SU-DHL-6 (cell line): ENCODE measurements around the gene ZNF581.

ENCODE experiments used
- EZH2phosphoT487 ChIP-seq: fragments of 200-600 bp; sonication (generic), shearing (Covaris generic); conservative IDR thresholded peaks from 2 replicates; pipeline ENCODE4 v1.6.1; 2018; ENCODE audit warnings: mild to moderate bottlenecking, antibody characterized with exemption, low read length, moderate library complexity, mixed read lengths
- TF ChIP-seq, protein P1 (sequence below): fragments of 200-600 bp; sonication (generic); IDR thresholded peaks from one replicate; pipeline ENCODE4 v1.5.1; 2017; ENCODE audit warnings: antibody characterized with exemption, mild to moderate bottlenecking, low read length, moderate library complexity; ENCODE audit not compliant: insufficient read depth, poor library complexity, severe bottlenecking

DNA sequence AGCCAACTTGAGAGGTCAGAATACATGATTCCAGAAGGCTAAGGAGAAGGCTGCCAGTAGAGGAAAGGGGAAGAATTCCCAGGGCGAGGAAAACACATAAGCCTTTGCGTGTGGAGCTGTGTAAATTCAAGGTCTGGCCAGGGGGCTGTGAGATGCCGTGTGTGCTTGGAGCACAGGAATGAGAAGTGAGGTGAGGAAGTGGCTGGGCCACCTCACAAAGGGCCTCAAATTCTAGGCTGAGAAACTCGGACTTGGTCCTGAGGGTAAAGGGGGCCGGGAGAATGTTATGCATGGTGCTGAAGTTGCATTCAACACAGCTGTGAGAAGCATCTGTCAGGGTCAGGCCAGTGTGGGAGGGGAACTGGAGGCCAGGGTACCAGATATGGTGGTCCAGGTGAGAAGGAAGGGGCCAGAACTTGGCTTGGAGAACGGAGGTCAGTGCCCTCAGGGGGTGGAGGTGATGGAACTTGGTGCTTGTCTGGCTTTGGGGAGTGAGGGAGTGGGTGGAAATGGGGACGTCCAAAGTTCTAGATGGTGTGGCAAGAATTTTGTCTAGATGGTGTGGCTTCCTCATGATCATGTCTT lies 7.5 kb upstream of the ZNF581 start:
- TF ChIP-seq, protein P1, sequence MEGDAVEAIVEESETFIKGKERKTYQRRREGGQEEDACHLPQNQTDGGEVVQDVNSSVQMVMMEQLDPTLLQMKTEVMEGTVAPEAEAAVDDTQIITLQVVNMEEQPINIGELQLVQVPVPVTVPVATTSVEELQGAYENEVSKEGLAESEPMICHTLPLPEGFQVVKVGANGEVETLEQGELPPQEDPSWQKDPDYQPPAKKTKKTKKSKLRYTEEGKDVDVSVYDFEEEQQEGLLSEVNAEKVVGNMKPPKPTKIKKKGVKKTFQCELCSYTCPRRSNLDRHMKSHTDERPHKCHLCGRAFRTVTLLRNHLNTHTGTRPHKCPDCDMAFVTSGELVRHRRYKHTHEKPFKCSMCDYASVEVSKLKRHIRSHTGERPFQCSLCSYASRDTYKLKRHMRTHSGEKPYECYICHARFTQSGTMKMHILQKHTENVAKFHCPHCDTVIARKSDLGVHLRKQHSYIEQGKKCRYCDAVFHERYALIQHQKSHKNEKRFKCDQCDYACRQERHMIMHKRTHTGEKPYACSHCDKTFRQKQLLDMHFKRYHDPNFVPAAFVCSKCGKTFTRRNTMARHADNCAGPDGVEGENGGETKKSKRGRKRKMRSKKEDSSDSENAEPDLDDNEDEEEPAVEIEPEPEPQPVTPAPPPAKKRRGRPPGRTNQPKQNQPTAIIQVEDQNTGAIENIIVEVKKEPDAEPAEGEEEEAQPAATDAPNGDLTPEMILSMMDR = no peak
- no peak for TF ChIP-seq EZH2phosphoT487
